ENCODE data around the gene CCNG1. TPM values are rescaled to one million over a fixed set of nuclear protein-coding genes. Genes with fewer than 3 reads are reported as not detected.
A peak's percentile ranks its signal among the peaks of the same experiment; 100 is the strongest.
"Not testable (repeated sequence)": the region's sequence is repeated elsewhere in the genome, so short reads cannot be mapped to it uniquely, and the experiment has no call there.

The CCNG1 gene, protein sequence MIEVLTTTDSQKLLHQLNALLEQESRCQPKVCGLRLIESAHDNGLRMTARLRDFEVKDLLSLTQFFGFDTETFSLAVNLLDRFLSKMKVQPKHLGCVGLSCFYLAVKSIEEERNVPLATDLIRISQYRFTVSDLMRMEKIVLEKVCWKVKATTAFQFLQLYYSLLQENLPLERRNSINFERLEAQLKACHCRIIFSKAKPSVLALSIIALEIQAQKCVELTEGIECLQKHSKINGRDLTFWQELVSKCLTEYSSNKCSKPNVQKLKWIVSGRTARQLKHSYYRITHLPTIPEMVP
- total RNA-seq: 342 TPM
- 100 to 1,000 TPM; 194 to 376 (median 267) TPM for polyA plus RNA-seq (ENCODE audit: insufficient read depth in 1 of 8, insufficient read length in 8 of 8, low replicate concordance in 1 of 8)
- long read RNA-seq, donor 1, transcript CCNG1-201 (7 exons, 2,458 nt): major isoform, 39 of 42 reads
- long read RNA-seq, donor 1, partial matches to known transcripts: 0 of 42 reads
- long read RNA-seq, donor 1, other reads (novel, unspliced or antisense): 0 of 42 reads
- long read RNA-seq, donor 2, partial matches to known transcripts: 0 of 4 reads
- long read RNA-seq, donor 2, other reads (novel, unspliced or antisense): 0 of 4 reads
- long read RNA-seq, donor 3, transcript CCNG1-201 (7 exons, 2,458 nt): major isoform, 78 of 104 reads
- long read RNA-seq, donor 3, transcript CCNG1-204 (2 exons, 580 nt): minor isoform, 8 of 104 reads
- long read RNA-seq, donor 3, transcript CCNG1-202 (8 exons, 2,366 nt): minor isoform, 6 of 104 reads
- long read RNA-seq, donor 3, partial matches to known transcripts: 12 of 104 reads
- long read RNA-seq, donor 3, other reads (novel, unspliced or antisense): 0 of 104 reads
- long read RNA-seq, donor 4, transcript CCNG1-202 (8 exons, 2,366 nt): minor isoform, 9 of 39 reads
- long read RNA-seq, donor 4, transcript CCNG1-201 (7 exons, 2,458 nt): major isoform, 30 of 39 reads
- long read RNA-seq, donor 4, partial matches to known transcripts: 0 of 39 reads
- long read RNA-seq, donor 4, other reads (novel, unspliced or antisense): 0 of 39 reads
- long read RNA-seq, donor 5, transcript CCNG1-204 (2 exons, 580 nt): minor isoform, 7 of 129 reads
- long read RNA-seq, donor 5, transcript CCNG1-201 (7 exons, 2,458 nt): major isoform, 90 of 129 reads
- long read RNA-seq, donor 5, partial matches to known transcripts: 25 of 129 reads
- long read RNA-seq, donor 5, other reads (novel, unspliced or antisense): 0 of 129 reads
- long read RNA-seq, donor 6, transcript CCNG1-202 (8 exons, 2,366 nt): minor isoform, 27 of 146 reads
- long read RNA-seq, donor 6, transcript CCNG1-201 (7 exons, 2,458 nt): major isoform, 70 of 146 reads
- long read RNA-seq, donor 6, partial matches to known transcripts: 31 of 146 reads
- long read RNA-seq, donor 6, other reads (novel, unspliced or antisense): 13 of 146 reads
- long read RNA-seq, donor 7, transcript CCNG1-201 (7 exons, 2,458 nt): major isoform, 48 of 61 reads
- long read RNA-seq, donor 7, transcript CCNG1-202 (8 exons, 2,366 nt): minor isoform, 5 of 61 reads
- long read RNA-seq, donor 7, partial matches to known transcripts: 0 of 61 reads
- long read RNA-seq, donor 7, other reads (novel, unspliced or antisense): 6 of 61 reads
- long read RNA-seq, donor 8, transcript CCNG1-201 (7 exons, 2,458 nt): major isoform, 39 of 105 reads
- long read RNA-seq, donor 8, transcript CCNG1-202 (8 exons, 2,366 nt): minor isoform, 15 of 105 reads
- long read RNA-seq, donor 8, partial matches to known transcripts: 39 of 105 reads
- long read RNA-seq, donor 8, other reads (novel, unspliced or antisense): 10 of 105 reads
- long read RNA-seq, donor 9, transcript CCNG1-201 (7 exons, 2,458 nt): major isoform, 39 of 51 reads
- long read RNA-seq, donor 9, transcript CCNG1-202 (8 exons, 2,366 nt): minor isoform, 5 of 51 reads
- long read RNA-seq, donor 9, partial matches to known transcripts: 5 of 51 reads
- long read RNA-seq, donor 9, other reads (novel, unspliced or antisense): 0 of 51 reads
- long read RNA-seq, donor 10, transcript CCNG1-201 (7 exons, 2,458 nt): major isoform, 51 of 189 reads
- long read RNA-seq, donor 10, transcript CCNG1-202 (8 exons, 2,366 nt): minor isoform, 9 of 189 reads
- long read RNA-seq, donor 10, partial matches to known transcripts: 114 of 189 reads
- long read RNA-seq, donor 10, other reads (novel, unspliced or antisense): 14 of 189 reads
- long read RNA-seq, donor 11, transcript CCNG1-202 (8 exons, 2,366 nt): minor isoform, 7 of 109 reads
- long read RNA-seq, donor 11, transcript CCNG1-201 (7 exons, 2,458 nt): major isoform, 51 of 109 reads
- long read RNA-seq, donor 11, partial matches to known transcripts: 38 of 109 reads
- long read RNA-seq, donor 11, other reads (novel, unspliced or antisense): 8 of 109 reads

DNA sequence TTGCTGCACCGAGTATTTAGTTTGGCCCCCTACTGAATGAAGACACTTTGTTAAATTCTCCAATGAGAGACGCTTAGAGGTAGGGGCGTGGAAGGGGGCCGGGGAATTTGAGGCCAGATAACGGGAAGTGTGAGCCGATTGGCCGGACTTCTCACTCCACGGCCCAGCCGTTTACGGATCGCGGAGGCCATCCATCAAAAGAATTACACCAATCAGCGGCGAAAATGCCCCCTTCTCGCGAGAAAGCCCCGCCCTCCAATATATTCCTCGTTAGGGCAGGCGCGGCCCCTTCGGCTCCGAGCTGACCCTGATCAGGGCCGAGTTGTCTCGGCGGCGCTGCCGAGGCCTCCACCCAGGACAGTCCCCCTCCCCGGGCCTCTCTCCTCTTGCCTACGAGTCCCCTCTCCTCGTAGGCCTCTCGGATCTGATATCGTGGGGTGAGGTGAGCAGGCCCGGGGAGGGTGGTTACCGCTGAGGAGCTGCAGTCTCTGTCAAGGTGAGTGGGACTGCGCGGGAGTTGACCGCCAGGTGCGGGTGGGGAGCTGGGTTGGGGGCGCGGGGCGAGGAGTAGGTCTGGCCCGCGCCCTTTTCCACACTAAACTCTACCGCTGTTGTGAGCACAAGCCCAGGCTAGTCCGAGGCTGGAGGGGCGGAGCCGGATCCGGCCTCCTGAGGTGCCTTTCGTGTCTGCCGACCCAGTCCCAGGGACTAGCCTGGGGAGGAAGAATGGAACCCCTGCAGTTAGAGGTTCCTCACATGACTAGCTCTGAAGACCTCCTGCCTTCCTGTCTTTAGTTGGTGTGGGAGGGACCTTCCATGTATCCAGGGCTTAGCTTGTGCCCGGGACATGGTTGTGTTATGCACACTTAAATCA lies at the start of gene CCNG1:
Gene CCNG1, plus strand, starts transcription at position 287 of the 874 bp plus-strand sequence. CDS start 1,662 bp downstream, outside the sequence.
- Histone ChIP-seq H3K27me3 (ENCODE audit: control insufficient read depth, insufficient read depth, low read length) (no peaks in the 10 kb centered on the region), H3K27ac (ENCODE audit: low read length) (peak within 1 kb of the TSS; percentile 90), H3K4me1 (ENCODE audit: control insufficient read depth, insufficient read depth, low read length) (peaks cover 4% of the 10 kb centered on the region), H3K36me3 (ENCODE audit: control insufficient read depth, insufficient read depth, low read length) (peaks cover 2% of the 10 kb centered on the region), H3K4me3 (ENCODE audit: low read length) (peak within 1 kb of the TSS; percentile 85), H3K9me3 (replicated peaks; ENCODE audit: control insufficient read depth, low read depth, low read length) (no peaks in the 10 kb centered on the region)
- DNase-seq: peak; percentile 99
- 0% methylated on average over 24 of the region's 51 CpGs for WGBS (ENCODE audit: insufficient coverage)

DNA sequence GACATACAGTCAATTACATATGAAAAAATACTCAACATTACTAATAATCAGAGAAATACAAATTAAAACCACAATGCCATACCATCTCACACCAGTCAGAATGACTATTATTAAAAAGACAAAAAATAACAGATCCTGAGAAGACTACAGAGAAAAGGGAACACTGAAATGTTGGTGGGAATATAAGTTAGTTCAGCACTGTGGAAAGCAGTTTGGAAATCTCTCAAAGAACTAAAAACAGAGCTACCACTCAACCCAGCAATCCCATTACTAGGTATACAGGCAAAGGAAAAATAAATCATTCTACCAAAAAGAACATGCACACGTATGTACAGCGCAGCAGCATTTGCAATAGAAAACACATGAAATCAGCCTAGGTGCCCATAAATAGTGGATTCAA lies 41.6 kb upstream of the CCNG1 start:
- H3K36me3 ChIP-seq (ENCODE audit: control insufficient read depth, insufficient read depth, low read length): no peaks in the 10 kb centered on the region
- no peak overlapping the region for H3K27ac ChIP-seq (ENCODE audit: low read length)
- no peak overlapping the region for H3K4me3 ChIP-seq (ENCODE audit: low read length)
- H3K27me3 ChIP-seq (ENCODE audit: control insufficient read depth, insufficient read depth, low read length): no peaks in the 10 kb centered on the region
- H3K4me1 ChIP-seq (ENCODE audit: control insufficient read depth, insufficient read depth, low read length): no peaks in the 10 kb centered on the region
- H3K9me3 ChIP-seq (replicated peaks; ENCODE audit: control insufficient read depth, low read depth, low read length): no peaks in the 10 kb centered on the region
- DNase-seq: no peak
- no CpG with 5 or more reads among the region's 2 CpGs for WGBS (ENCODE audit: insufficient coverage)

DNA sequence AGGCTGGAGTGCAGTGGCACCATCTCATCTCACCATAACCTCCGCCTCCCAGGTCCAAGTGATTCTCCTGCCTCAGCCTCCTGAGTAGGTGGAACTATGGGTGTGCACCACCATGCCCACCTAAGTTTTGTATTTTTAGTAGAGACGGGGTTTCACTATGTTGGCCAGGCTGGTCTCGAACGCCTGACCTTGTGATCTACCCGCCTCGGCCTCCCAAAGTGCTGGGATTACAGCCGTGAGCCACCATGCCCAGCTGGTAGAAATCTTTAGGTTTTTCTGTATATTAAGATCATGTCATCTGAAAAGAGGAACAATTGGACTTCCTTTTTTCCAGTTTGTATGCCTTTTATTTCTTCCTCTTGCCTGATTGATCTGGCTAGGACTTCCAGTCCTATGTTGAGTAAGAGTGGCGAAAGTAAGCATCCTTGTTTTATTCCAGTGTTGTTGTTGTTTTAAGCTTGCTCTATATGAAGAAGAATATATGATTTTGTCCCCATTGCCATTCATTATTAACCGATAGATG lies 40.5 kb upstream of the CCNG1 start:
- H3K9me3 ChIP-seq (replicated peaks; ENCODE audit: control insufficient read depth, low read depth, low read length); DNase-seq; H3K27me3 ChIP-seq (ENCODE audit: control insufficient read depth, insufficient read depth, low read length); H3K4me3 ChIP-seq (ENCODE audit: low read length); H3K27ac ChIP-seq (ENCODE audit: low read length); H3K36me3 ChIP-seq (ENCODE audit: control insufficient read depth, insufficient read depth, low read length); H3K4me1 ChIP-seq (ENCODE audit: control insufficient read depth, insufficient read depth, low read length): not testable (repeated sequence)
- WGBS (ENCODE audit: insufficient coverage): 76% methylated on average over 6 of the region's 9 CpGs

DNA sequence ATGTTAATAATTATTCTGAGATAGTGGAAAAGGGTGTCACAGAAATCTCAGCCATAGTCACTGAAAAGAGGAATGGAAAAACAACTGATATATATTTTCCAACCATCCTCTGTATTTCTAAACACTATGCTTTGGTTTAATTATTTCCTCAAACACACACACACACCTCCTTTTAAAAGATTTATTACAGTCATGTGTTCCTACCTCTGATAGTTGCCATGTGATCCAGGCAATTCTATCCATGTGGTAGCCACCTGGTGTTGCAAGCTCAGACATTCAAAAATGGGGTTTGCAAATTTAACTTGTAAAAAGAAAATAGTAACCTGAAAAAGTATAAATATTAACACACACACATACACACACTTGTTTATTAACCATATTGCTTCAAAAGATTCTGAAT lies 40.0 kb upstream of the CCNG1 start:
- DNase-seq: no peak
- Histone ChIP-seq H3K4me1 (ENCODE audit: control insufficient read depth, insufficient read depth, low read length) (no peaks in the 10 kb centered on the region), H3K4me3 (ENCODE audit: low read length) (no peak overlapping the region), H3K27me3 (ENCODE audit: control insufficient read depth, insufficient read depth, low read length) (no peaks in the 10 kb centered on the region), H3K36me3 (ENCODE audit: control insufficient read depth, insufficient read depth, low read length) (no peaks in the 10 kb centered on the region), H3K9me3 (replicated peaks; ENCODE audit: control insufficient read depth, low read depth, low read length) (no peaks in the 10 kb centered on the region), H3K27ac (ENCODE audit: low read length) (no peak overlapping the region)

DNA sequence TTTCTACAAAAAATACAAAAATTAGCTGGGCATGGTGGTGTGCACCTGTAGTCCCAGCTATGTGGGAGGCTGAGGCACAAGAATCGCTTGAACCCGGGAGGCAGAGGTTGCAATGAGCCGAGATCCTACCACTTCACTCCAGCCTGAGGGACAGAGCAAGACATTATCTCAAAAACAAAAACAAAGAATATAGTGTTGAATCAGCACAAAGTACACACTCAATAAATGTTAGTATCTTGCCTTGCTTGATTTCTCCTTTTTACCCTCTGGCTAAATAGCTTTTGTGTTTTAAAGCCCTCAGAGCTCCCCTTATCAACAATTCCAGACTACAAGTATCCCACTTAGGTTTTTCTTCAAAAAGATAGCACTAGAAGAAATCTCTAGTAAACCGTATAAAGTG lies 37.5 kb upstream of the CCNG1 start:
- no CpG with 5 or more reads among the region's 4 CpGs for WGBS (ENCODE audit: insufficient coverage)
- Histone ChIP-seq H3K27ac (ENCODE audit: low read length) (no peak overlapping the region), H3K4me3 (ENCODE audit: low read length) (no peak overlapping the region), H3K27me3 (ENCODE audit: control insufficient read depth, insufficient read depth, low read length) (no peaks in the 10 kb centered on the region), H3K36me3 (ENCODE audit: control insufficient read depth, insufficient read depth, low read length) (no peaks in the 10 kb centered on the region), H3K9me3 (replicated peaks; ENCODE audit: control insufficient read depth, low read depth, low read length) (no peaks in the 10 kb centered on the region), H3K4me1 (ENCODE audit: control insufficient read depth, insufficient read depth, low read length) (no peaks in the 10 kb centered on the region)
- DNase-seq: no peak

DNA sequence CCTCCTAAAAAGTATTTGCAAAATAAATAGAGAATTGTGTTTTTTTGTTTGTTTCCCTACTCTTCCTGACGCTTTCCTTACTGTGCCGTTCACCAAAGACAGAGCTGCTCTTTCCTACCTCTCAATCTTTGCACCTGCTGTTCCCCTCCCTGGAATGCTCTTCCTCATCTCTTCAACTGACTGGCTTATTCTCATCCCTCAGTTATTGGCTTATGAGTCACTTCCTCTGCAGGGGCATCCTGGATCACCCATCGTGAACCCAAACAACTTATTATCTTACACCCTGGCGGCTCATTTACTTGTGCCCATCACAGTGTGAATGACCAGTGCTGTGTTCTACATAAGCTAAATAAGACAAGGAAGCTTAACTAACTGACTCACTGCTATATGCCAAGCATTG lies 36.1 kb upstream of the CCNG1 start:
- no peaks in the 10 kb centered on the region for H3K36me3 ChIP-seq (ENCODE audit: control insufficient read depth, insufficient read depth, low read length)
- WGBS (ENCODE audit: insufficient coverage): 88% methylated on average over 2 of the region's 4 CpGs
- H3K27me3 ChIP-seq (ENCODE audit: control insufficient read depth, insufficient read depth, low read length): no peaks in the 10 kb centered on the region
- H3K4me3 ChIP-seq (ENCODE audit: low read length): no peak overlapping the region
- DNase-seq: no peak
- H3K4me1 ChIP-seq (ENCODE audit: control insufficient read depth, insufficient read depth, low read length): no peaks in the 10 kb centered on the region
- H3K27ac ChIP-seq (ENCODE audit: low read length): no peak overlapping the region
- H3K9me3 ChIP-seq (replicated peaks; ENCODE audit: control insufficient read depth, low read depth, low read length): no peaks in the 10 kb centered on the region

DNA sequence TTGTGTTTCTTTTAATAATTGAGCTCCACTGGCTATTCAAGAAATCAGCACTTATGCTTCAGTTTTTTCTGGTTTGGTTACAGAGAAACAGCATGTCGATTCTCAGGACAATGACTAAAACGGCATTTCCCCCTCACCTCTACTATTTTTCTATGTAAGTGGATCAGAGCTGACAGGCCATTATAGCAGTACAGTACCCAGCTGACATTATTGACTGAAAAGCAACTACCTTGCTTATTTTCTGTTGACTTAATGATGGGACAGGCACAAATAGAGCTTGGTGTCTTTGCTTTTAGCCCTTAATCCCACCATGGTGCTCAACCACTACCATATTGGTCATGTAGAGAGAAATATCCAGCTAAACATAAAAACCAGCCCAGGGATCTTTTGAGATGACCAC lies 35.4 kb upstream of the CCNG1 start:
- H3K4me1 ChIP-seq (ENCODE audit: control insufficient read depth, insufficient read depth, low read length): no peaks in the 10 kb centered on the region

More for the DNA sequence above, 35.4 kb upstream of the CCNG1 start:
- H3K27me3 ChIP-seq (ENCODE audit: control insufficient read depth, insufficient read depth, low read length): no peaks in the 10 kb centered on the region
- H3K9me3 ChIP-seq (replicated peaks; ENCODE audit: control insufficient read depth, low read depth, low read length): no peaks in the 10 kb centered on the region
- H3K36me3 ChIP-seq (ENCODE audit: control insufficient read depth, insufficient read depth, low read length): no peaks in the 10 kb centered on the region
- no peak overlapping the region for H3K4me3 ChIP-seq (ENCODE audit: low read length)
- no peak for DNase-seq
- no CpG with 5 or more reads among the region's 2 CpGs for WGBS (ENCODE audit: insufficient coverage)
- H3K27ac ChIP-seq (ENCODE audit: low read length): no peak overlapping the region
